HepG2 (cell line): ENCODE data around the gene CAMK2D. TPM values are rescaled to one million over a fixed set of nuclear protein-coding genes. Genes with fewer than 3 reads are reported as not detected.

ENCODE experiments used
- ATAC-seq: fragments of 200-7000 bp; cut with Tn5 transposase; 3 replicates; pipeline ENCODE4 v1.9.1; 2020; ENCODE audit warnings: mild to moderate bottlenecking, moderate library complexity
- BruUV-seq: library from RNA; stranded (reverse); fragments of 400-500 nt; replicated peaks from 2 replicates; lab custom pipeline; 2021; lab: Mats Ljungman, UMichigan
- CTCF ChIA-PET: fragments of 300-600 bp; formaldehyde crosslinking; extraction: SDS; loops from one replicate; lab custom pipeline; 2021; ENCODE audit warnings: low total read pairs, inconsistent platforms, low intra/inter-chr PET ratio; lab: Yijun Ruan, JAX
- POLR2A ChIA-PET: fragments of 350-600 bp; sonication (Branson Sonifier 250); formaldehyde crosslinking; loops from one replicate; lab custom pipeline; 2020; ENCODE audit warnings: antibody characterized with exemption, inconsistent platforms; lab: Yijun Ruan, JAX
- DNase-seq: peaks from one replicate; pipeline ENCODE4 v3.0.0-alpha.2; 2015; ENCODE audit warnings: low spot score
- FAIRE-seq: peaks from 3 replicates; lab custom pipeline; 2011; peaks lifted over from hg19 to GRCh38; lab: Jason Lieb, UNC
- H2AFZ ChIP-seq: one replicate; pipeline ENCODE4 v1.6.1; 2011; ENCODE audit warnings: low read length, inconsistent platforms
- H3K27ac ChIP-seq: fragments of 300-600 bp; 3 replicates; pipeline ENCODE4 v1.8.0; 2011; ENCODE audit warnings: mixed run types, mild to moderate bottlenecking, mixed read lengths, low read length, inconsistent platforms; ENCODE audit not compliant: insufficient read depth; ENCODE audit errors: extremely low read length
- H3K27me3 ChIP-seq, 2 experiments: fragments of 200-600 bp in 1 of 2; 2 replicates in 1 of 2; 3 replicates in 1 of 2; pipeline versions ENCODE4 v1.6.0 to v1.8.0; 2011; ENCODE audit warnings: low read length in 2 of 2, mild to moderate bottlenecking in 2 of 2, moderate library complexity in 2 of 2, inconsistent platforms in 1 of 2; ENCODE audit not compliant: insufficient read depth in 2 of 2, control insufficient read depth in 1 of 2
- H3K36me3 ChIP-seq, 2 experiments: fragments of 200-600 bp in 1 of 2; replicated peaks in 1 of 2; 2 replicates in 1 of 2; 3 replicates in 1 of 2; pipeline versions ENCODE4 v1.5.1 to v1.8.0; 2011; ENCODE audit warnings: low read length in 2 of 2, inconsistent platforms in 1 of 2; ENCODE audit not compliant: insufficient read depth in 2 of 2, control insufficient read depth in 1 of 2
- H3K4me1 ChIP-seq: 2 replicates; pipeline ENCODE4 v1.5.1; 2012; ENCODE audit warnings: low read length, inconsistent platforms; ENCODE audit not compliant: insufficient read depth
- H3K4me2 ChIP-seq: 2 replicates; pipeline ENCODE4 v1.6.0; 2011; ENCODE audit warnings: low read depth, low read length, inconsistent platforms
- H3K4me3 ChIP-seq, 3 experiments: fragments of 200-600 bp in 1 of 3; sonication (generic), shearing (Covaris generic) in 1 of 3; replicated peaks in 1 of 3; 2 replicates each; pipeline ENCODE4 v1.5.1; 2011 to 2016; ENCODE audit warnings: low read length in 3 of 3, inconsistent platforms in 2 of 3, low read depth in 2 of 3, mild to moderate bottlenecking in 2 of 3, control low read depth in 1 of 3, mixed read lengths in 1 of 3; ENCODE audit not compliant: insufficient read depth in 1 of 3
- H3K79me2 ChIP-seq: one replicate; pipeline ENCODE4 v1.6.1; 2011; ENCODE audit warnings: low read length, inconsistent platforms; ENCODE audit not compliant: insufficient read depth
- H3K9ac ChIP-seq: 2 replicates; pipeline ENCODE4 v1.6.0; 2011; ENCODE audit warnings: mild to moderate bottlenecking, low read depth, low read length, inconsistent platforms; ENCODE audit not compliant: insufficient read depth
- H3K9me3 ChIP-seq: 2 replicates; pipeline ENCODE4 v1.5.1; 2012; ENCODE audit warnings: mild to moderate bottlenecking, low read length
- H4K20me1 ChIP-seq: 2 replicates; pipeline ENCODE4 v1.6.0; 2011; ENCODE audit warnings: inconsistent platforms, mild to moderate bottlenecking, low read length, moderate library complexity; ENCODE audit not compliant: insufficient read depth
- KAT8 ChIP-seq: IDR thresholded peaks from 2 replicates; pipeline ENCODE4 v1.6.1; 2016; ENCODE audit warnings: missing genetic modification reagents, missing compliant biosample characterization
- KDM2A ChIP-seq: sonication (generic); formaldehyde crosslinking; IDR thresholded peaks from 2 replicates; pipeline ENCODE4 v1.4.0; 2020; ENCODE audit warnings: low read depth, missing genetic modification reagents, borderline replicate concordance
- MED8 ChIP-seq: sonication (generic); formaldehyde crosslinking; IDR thresholded peaks from 2 replicates; pipeline ENCODE4 v1.8.1; 2023; ENCODE audit warnings: mild to moderate bottlenecking, missing genetic modification reagents; ENCODE audit not compliant: insufficient replicate concordance
- MZF1 ChIP-seq: sonication (generic); formaldehyde crosslinking; IDR thresholded peaks from 2 replicates; pipeline ENCODE4 v1.8.1; 2023; ENCODE audit warnings: mild to moderate bottlenecking, missing genetic modification reagents, borderline replicate concordance
- NFYB ChIP-seq: sonication (generic); formaldehyde crosslinking; IDR thresholded peaks from 2 replicates; pipeline ENCODE4 v1.4.0; 2020; ENCODE audit warnings: missing genetic modification reagents
- PRPF4 ChIP-seq: fragments of 200-400 bp; formaldehyde crosslinking; IDR thresholded peaks from 2 replicates; pipeline ENCODE4 v1.6.1; 2016; ENCODE audit warnings: low read length, low read depth; ENCODE audit not compliant: poor library complexity, severe bottlenecking
- SMAD1 ChIP-seq: sonication (generic); formaldehyde crosslinking; IDR thresholded peaks from 2 replicates; pipeline ENCODE4 v1.4.0; 2020; ENCODE audit warnings: missing genetic modification reagents, low read depth, mild to moderate bottlenecking, borderline replicate concordance
- TARDBP ChIP-seq: sonication (generic); formaldehyde crosslinking; IDR thresholded peaks from 2 replicates; pipeline ENCODE4 v1.8.0; 2022; ENCODE audit warnings: mild to moderate bottlenecking, missing genetic modification reagents
- ZBTB7A ChIP-seq: sonication (generic); formaldehyde crosslinking; IDR thresholded peaks from 2 replicates; pipeline ENCODE4 v1.8.0; 2022; ENCODE audit warnings: mild to moderate bottlenecking, missing genetic modification reagents
- ZSCAN20 ChIP-seq: sonication (generic); formaldehyde crosslinking; IDR thresholded peaks from 2 replicates; pipeline ENCODE4 v1.4.0; 2020; ENCODE audit warnings: missing genetic modification reagents, mild to moderate bottlenecking, borderline replicate concordance
- WGBS: methylation state at CpG from one replicate; pipeline ENCODE4 v1.1.6; 2017; ENCODE audit warnings: low lambda C conversion rate; 5-methylcytosine and 5-hydroxymethylcytosine counted together
- in situ Hi-C: cut with HindIII; loops from 2 replicates; pipeline ENCODE4 v1.10.0; 2017; ENCODE audit warnings: low pct_unique_long_range_greater_than_20kb; ENCODE audit not compliant: extremely low pct_ligation_motif_present
- intact Hi-C: fragments of 100-400 bp; cut with micrococcal nuclease; formaldehyde crosslinking; loops from one replicate; pipeline ENCODE4 v1.10.0; 2022; ENCODE audit not compliant: unreplicated experiment
- polyA plus RNA-seq, 8 experiments: library from polyadenylated mRNA; depleted of rRNA in 3 of 8; stranded (reverse) in 7 of 8; unstranded in 1 of 8; fragments of >200 nt; fragmentation: Illumina TruSeq in 4 of 8; extraction: Trizol in 4 of 8; gene quantifications; 2 replicates each; pipeline versions ENCODE4 v1.2.1 to v1.2.3, GENCODE V29; 2011 to 2016; ENCODE audit warnings: low read depth in 4 of 8, missing spikeins in 1 of 8, mixed read lengths in 1 of 8; ENCODE audit not compliant: insufficient read depth in 1 of 8
- total RNA-seq, 5 experiments: library from RNA; depleted of rRNA; stranded (reverse); fragments of >200 nt; fragmentation: Illumina TruSeq; extraction: Trizol; gene quantifications; 2 replicates each; pipeline ENCODE4 v1.2.3, GENCODE V29; 2016; ENCODE audit warnings: low read depth in 1 of 5

CAMK2D gene
- total and polyA plus RNA-seq, 2 of the 13 experiments (the other 11 are each of a cell fraction or from before 2014, with no cell fraction given) = 18.0 to 65.4 TPM

DNA sequence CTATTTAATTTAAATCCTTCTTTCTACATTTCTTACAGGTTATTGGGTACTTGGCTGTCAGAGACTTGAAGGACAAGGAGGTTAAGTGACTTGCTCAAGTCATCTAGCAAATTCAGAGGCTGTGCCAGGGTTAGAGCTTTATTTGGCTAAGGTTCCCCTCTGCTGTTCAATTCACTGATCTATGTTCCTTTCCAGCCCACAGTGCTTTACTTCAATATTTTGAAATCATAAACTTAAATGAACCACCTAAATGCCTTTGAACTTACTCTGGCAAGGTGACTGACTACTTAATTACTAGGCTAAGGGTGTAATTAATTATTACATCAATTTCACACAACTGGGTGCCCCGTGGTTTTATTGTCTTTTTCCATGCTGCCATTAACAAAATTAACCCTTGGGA is 288.7 kb downstream of the CAMK2D start:
- H3K79me2 ChIP-seq = no peaks in the 10 kb centered on the region
- no peak for DNase-seq
- no peaks in the 10 kb centered on the region for H3K27me3 ChIP-seq
- peaks cover 13% of the 10 kb centered on the region for H3K9me3 ChIP-seq
- TF ChIP-seq MED8 (CRISPR knock-in tag) (no peak), PRPF4 (no peak), ZBTB7A (no peak), SMAD1 (no peak)
- ATAC-seq = no peak
- no peak overlapping the region for H3K9ac ChIP-seq
- no peak overlapping the region for H2AFZ ChIP-seq
- H3K4me1 ChIP-seq = peaks cover 15% of the 10 kb centered on the region
- POLR2A ChIA-PET = no interaction called here
- in situ Hi-C loops (no loop called here), intact Hi-C loops (no loop called here)
- no peak overlapping the region for H3K4me3 ChIP-seq
- CTCF ChIA-PET = no interaction called here
- H3K27ac ChIP-seq = no peak overlapping the region
- H3K4me2 ChIP-seq = no peak overlapping the region
- no TSS peak for BruUV-seq
- FAIRE-seq = no peak
- WGBS = 80% methylated on average over 1 of the region's 1 CpG
- no peaks in the 10 kb centered on the region; a peak in 1 of 5 replicates for H3K36me3 ChIP-seq
- H4K20me1 ChIP-seq = no peaks in the 10 kb centered on the region

DNA sequence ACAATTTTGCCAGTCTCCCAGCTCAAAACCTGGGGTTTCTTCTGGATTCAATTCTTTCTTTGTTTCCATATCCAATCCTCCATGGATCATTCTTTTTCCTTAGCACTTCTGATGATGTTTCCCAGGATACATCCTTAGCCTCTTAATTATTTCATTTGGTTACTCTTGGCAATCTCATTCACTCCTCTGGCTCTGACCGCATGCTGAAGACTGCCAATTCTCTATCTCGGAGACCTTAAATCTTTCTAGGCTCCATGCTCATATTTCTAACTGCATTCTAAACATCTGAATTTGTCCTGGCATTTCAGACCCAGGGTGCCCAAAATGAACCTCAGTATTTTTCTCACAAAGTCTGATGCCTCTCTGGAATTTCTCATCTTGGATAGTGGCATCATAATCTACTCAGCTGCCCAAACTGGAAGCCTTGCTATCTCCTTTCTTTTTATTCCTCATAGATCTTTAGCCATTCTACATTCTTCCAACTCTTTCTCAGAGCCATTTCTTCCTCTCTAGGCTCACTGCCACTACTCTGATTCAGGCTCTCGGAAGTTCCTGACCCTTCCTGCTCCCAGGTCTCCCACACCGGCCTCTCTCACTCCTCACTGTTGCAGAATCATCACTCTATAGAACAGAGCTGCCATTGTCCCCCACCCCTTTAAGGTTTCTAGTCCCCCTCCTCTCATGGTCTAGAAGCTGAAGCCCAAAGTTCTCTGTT is 290.2 kb downstream of the CAMK2D start:
- H3K27me3 ChIP-seq = no peaks in the 10 kb centered on the region
- H3K9ac ChIP-seq = no peak overlapping the region
- POLR2A ChIA-PET = no interaction called here
- FAIRE-seq = no peak
- no TSS peak for BruUV-seq
- no peak for ATAC-seq
- H3K27ac ChIP-seq = no peak overlapping the region
- no peaks in the 10 kb centered on the region for H3K36me3 ChIP-seq
- no peak for DNase-seq
- CTCF ChIA-PET = no interaction called here
- no peaks in the 10 kb centered on the region for H3K79me2 ChIP-seq
- no peak overlapping the region for H2AFZ ChIP-seq
- no peak overlapping the region for H3K4me2 ChIP-seq
- TF ChIP-seq TARDBP (CRISPR knock-in tag) = no peak
- TF ChIP-seq KAT8 (CRISPR knock-in tag) = no peak
- no peak for TF ChIP-seq NFYB
- no peak for TF ChIP-seq ZSCAN20 (CRISPR knock-in tag)
- no peak for TF ChIP-seq KDM2A (CRISPR knock-in tag)
- no peak for TF ChIP-seq MZF1
- TF ChIP-seq, all 625 proteins: peak for 0
- Histone ChIP-seq H3K4me1 (peaks cover 15% of the 10 kb centered on the region), H4K20me1 (no peaks in the 10 kb centered on the region), H3K9me3 (no peaks in the 10 kb centered on the region), H3K4me3 (no peak overlapping the region)
- intact Hi-C loops = no loop called here
- in situ Hi-C loops = no loop called here
- WGBS = 97% methylated on average over 4 of the region's 4 CpGs
